ENCODE measurements around the gene PPIL6. TPM values are rescaled to one million over a fixed set of nuclear protein-coding genes. Genes with fewer than 3 reads are reported as not detected.

Gene PPIL6
- total RNA-seq (2022; extraction: Qiagen RNA extraction): 3.1 to 3.7 TPM (median 3.5 TPM) in 5 replicates

DNA sequence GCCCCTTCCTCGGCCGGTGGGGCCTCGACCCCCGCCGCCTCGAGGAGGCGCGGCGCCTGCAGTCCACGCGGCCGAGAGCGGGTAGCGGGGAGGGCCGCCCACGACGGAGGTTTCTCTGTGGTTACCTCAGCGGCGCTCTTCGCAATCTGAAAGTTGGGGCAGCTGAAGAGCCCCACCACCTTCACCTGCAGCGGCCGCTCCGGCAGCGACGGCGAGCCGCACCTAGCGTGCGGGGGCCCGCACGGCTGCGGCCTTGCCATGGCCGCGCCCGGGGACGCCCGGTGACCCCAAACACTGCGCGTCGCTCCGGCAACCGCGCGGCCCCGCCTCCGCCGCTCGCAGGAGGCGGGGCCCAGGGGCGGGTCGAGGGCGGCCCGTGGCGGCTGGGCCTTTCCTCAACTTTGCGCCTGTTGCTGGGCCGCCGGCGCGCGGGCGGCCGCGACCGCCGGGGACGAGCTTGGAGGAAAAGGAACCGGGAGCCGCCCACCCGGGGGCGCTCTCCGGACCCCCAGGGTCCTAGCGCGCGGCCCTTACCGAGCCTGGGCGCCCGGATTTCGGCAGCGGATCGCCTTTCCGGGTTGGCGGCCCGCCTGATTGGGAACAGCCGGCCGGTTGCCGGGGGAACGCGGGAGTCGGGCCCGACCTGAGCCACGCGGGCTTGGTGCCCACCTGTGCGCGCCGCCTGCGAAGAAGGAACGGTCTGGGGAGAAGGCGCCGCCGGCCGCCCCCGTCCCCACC is at the start of gene PPIL6, which contains the start of gene SMPD2:
Gene PPIL6, minus strand, starts transcription at position 298 of the 738 bp plus-strand sequence. Its CDS starts 38 bp downstream, at position 260.
Gene SMPD2, plus strand, starts transcription at position 394 of the 738 bp plus-strand sequence. CDS start 398 bp downstream, outside the sequence.

DNA sequence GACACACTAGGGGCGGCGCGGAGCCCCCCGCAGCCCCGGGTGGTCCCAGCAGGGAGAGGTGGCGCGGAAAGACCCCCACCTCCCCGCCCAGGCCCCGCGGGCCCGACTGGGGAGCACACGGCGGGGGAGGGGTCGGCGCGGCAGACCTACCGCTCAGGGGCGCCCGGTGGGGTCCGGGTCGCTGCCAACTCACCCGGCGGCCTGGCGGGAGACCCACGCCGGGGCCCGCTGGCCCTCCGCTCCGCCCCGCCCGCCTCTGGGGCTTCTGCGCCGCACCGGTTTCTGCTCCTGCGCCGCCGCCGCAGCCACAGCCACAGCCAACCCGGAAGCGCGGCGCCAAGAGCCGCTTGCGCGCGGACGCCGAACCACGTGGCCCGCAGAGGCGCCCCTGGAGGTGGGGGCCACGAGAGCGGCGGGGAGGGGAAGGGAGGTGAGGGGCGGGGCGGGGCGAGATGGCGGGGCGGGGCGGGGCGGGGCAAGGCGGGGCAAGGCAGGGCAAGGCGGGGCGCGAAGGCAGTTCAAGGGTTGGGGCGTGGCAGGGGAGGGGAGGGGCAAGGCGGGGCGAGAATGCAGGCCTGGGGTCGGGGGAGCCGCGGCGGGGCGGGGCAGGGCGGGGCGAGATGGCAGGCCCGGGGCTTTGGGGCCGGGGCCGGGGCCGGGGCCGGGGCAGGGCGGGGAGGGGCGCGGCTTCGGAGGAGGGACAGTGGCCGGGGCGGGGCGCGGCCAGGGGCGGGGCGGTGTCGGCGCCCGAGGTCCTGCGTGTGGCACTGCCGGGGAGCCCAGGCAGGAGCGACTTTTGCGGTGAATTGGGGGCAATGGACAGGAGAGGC is 42.7 kb upstream of the PPIL6 start, which contains the start of gene ZBTB24:
Gene ZBTB24, minus strand, starts transcription at position 315 of the 830 bp plus-strand sequence. CDS start 1,193 bp downstream, outside the sequence.

DNA sequence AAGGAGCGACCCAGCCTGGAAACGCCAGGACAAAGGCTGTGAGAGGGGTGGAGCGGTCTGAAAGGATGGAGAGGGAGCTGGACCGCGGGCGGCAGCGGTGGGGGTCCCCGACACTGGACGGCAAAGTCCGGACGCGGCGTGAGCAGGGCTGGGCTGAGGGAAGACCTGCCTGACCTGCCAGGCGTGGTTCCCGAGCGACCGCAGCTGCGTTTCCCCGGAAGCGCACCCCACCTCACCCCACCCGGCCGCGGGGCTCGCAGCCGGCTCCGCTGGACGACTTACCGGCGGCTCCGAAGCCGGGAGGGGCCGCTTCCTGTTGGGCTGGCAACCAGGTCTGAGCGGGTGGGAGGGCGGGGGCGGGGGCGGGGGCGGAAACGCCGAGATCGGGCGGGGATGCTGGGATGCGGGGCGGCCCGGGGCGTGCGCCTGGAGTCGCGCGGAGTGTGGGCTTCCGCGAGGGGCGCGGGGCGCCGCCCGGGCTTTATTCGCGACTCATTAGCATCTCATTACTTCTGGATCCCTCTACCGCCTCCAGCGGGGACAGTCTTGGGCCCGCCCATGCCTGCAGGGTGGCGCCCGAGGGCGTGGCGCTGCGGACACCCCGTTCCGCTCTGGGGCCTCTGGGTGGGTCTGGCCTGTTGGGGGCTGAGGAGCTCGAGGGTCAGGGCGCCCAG is 15.1 kb upstream of the PPIL6 start, which contains the start of gene MICAL1:
Gene MICAL1, minus strand, starts transcription at position 336 of the 674 bp plus-strand sequence. CDS start 1,576 bp downstream, outside the sequence.

DNA sequence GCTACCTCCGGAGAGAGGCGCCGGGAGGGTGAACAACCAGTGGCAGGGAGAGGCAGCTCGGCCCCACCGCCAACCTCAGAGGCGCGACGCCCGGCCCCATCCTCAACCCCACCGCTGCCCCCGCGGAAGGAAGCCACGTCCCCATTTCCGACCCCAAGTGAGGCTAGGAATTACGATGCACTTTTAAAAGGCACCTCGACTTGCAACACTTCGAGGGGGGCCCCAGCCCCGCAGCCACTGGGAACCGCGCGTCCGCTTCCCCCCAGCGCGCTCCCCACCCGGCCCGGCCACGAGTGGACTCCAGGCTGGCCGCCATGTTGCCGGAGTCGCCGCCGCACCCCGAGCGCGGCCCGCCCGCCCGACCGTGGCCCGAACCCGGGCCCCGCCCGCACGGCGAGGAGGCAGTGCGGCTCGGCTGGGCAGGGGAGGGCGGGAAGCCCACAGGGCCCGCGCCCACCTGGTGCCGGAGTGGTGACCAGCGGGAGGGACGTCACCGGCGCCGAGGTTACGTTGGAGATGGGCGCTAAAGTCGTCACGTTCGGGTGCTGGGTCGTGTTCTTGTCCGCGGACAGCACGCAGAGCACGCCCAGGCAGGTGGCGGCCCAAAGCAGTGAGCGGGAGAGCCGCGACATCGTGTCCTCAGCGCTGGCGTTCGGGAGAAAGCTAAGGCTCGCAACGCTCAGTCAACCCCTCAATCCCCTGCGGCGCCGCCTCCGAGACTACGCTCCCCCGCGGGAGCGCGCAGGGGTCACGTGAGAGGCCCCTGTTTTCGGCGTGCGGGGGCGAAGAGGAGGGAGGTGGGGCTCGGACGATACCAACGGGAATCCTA is 58.5 kb downstream of the PPIL6 start, which contains the start of gene CD164:
Gene CD164, minus strand, starts transcription at position 721 of the 829 bp plus-strand sequence. Its CDS starts 89 bp downstream, at position 632.

Other genes starting within 250 kb of the PPIL6 start
- gene CD164, start 58.2 kb downstream of the PPIL6 start, total RNA-seq (2022; extraction: Qiagen RNA extraction): 96.5 to 110 TPM (median 108 TPM) in 5 replicates
- gene SMPD2, start 96 bp upstream of the PPIL6 start, total RNA-seq (2022; extraction: Qiagen RNA extraction): 13.3 to 15.8 TPM (median 14.5 TPM) in 5 replicates
- 12.1 to 20.2 TPM (median 16.0 TPM) in 5 replicates for gene MICAL1, start 15.1 kb upstream of the PPIL6 start, total RNA-seq (2022; extraction: Qiagen RNA extraction)
- gene ZBTB24, start 42.6 kb upstream of the PPIL6 start, total RNA-seq (2022; extraction: Qiagen RNA extraction): 4.0 to 5.6 TPM (median 4.7 TPM) in 5 replicates

All from A549 treated with AZD2906 at 1 μM for 4 hours (cell line).